RWPE1 (cell line): ENCODE measurements around the gene LCP1.

Experiments
- CTCF ChIA-PET: fragments of 350-600 bp; sonication (Branson Sonifier 250); formaldehyde crosslinking; extraction: SDS; loops from one replicate; lab custom pipeline; 2021; lab: Yijun Ruan, JAX
- POLR2A ChIA-PET: fragments of 400-600 bp; formaldehyde crosslinking; extraction: SDS; loops from one replicate; lab custom pipeline; 2020; ENCODE audit warnings: antibody characterized with exemption; ENCODE audit not compliant: low non-redundant PET; lab: Yijun Ruan, JAX
- DNase-seq: peaks from one replicate; pipeline ENCODE4 v3.0.0; 2012; ENCODE audit warnings: low spot score
- H3K27ac ChIP-seq: fragments of 450-650 bp; 2 replicates; pipeline ENCODE4 v1.5.1; 2017
- CTCF ChIP-seq: fragments of 450-650 bp; conservative IDR thresholded peaks from 2 replicates; pipeline ENCODE4 v1.5.1; 2017; ENCODE audit warnings: low read depth, mild to moderate bottlenecking

The LCP1 gene

GRCh38 chr13:46198696-46199193 is 16.8 kb upstream of the LCP1 start:
- ChIA-PET CTCF (no interaction called here), POLR2A (no interaction called here)
- no peak for TF ChIP-seq CTCF
- no peak overlapping the region for H3K27ac ChIP-seq
- DNase-seq = no peak

GRCh38 chr13:46197299-46198048 is 15.5 kb upstream of the LCP1 start:
- no peak for TF ChIP-seq CTCF
- no peak overlapping the region for H3K27ac ChIP-seq
- CTCF ChIA-PET = no interaction called here
- POLR2A ChIA-PET = no interaction called here
- no peak for DNase-seq

- no peak for DNase-seq
- no peak for TF ChIP-seq CTCF
- ChIA-PET CTCF (no interaction called here), POLR2A (no interaction called here)
- H3K27ac ChIP-seq = no peak overlapping the region
Measured at GRCh38 chr13:46195016-46195415, 13.0 kb upstream of the LCP1 start.

- TF ChIP-seq CTCF = no peak
- DNase-seq = no peak
- H3K27ac ChIP-seq = no peak overlapping the region
- ChIA-PET CTCF (no interaction called here), POLR2A (no interaction called here)
Measured at GRCh38 chr13:46192412-46192811, 10.4 kb upstream of the LCP1 start.

- TF ChIP-seq CTCF = no peak
- ChIA-PET POLR2A (interaction anchor here (0.5 kb wide), 1 partner anchor 692 kb away, joined by 3 read pairs; no protein-coding TSS in a partner anchor), CTCF (no interaction called here)
- H3K27ac ChIP-seq = no peak overlapping the region
- DNase-seq = no peak
Measured at GRCh38 chr13:46185634-46186033, 3.7 kb upstream of the LCP1 start.

GRCh38 chr13:46184277-46184699 is 2.3 kb upstream of the LCP1 start:
- CTCF ChIA-PET = no interaction called here
- POLR2A ChIA-PET = no interaction called here
- no peak overlapping the region for H3K27ac ChIP-seq
- DNase-seq = no peak
- no peak for TF ChIP-seq CTCF
